MM.1S (cell line): ENCODE results near the gene PARP15.

ENCODE experiments used
- EZH2 ChIP-seq: fragments of 300-600 bp; sonication (generic); optimal IDR thresholded peaks from 2 replicates; pipeline ENCODE3; 2017; ENCODE audit warnings: low read depth, mild to moderate bottlenecking, antibody characterized with exemption, low read length, mixed read lengths
- TF ChIP-seq, protein P1 (sequence below): fragments of 300-600 bp; sonication (generic); IDR thresholded peaks from 2 replicates; pipeline ENCODE4 v1.5.1; 2016; ENCODE audit warnings: antibody characterized with exemption, low read length, mixed read lengths

- no peak for TF ChIP-seq EZH2
- TF ChIP-seq, protein P1, sequence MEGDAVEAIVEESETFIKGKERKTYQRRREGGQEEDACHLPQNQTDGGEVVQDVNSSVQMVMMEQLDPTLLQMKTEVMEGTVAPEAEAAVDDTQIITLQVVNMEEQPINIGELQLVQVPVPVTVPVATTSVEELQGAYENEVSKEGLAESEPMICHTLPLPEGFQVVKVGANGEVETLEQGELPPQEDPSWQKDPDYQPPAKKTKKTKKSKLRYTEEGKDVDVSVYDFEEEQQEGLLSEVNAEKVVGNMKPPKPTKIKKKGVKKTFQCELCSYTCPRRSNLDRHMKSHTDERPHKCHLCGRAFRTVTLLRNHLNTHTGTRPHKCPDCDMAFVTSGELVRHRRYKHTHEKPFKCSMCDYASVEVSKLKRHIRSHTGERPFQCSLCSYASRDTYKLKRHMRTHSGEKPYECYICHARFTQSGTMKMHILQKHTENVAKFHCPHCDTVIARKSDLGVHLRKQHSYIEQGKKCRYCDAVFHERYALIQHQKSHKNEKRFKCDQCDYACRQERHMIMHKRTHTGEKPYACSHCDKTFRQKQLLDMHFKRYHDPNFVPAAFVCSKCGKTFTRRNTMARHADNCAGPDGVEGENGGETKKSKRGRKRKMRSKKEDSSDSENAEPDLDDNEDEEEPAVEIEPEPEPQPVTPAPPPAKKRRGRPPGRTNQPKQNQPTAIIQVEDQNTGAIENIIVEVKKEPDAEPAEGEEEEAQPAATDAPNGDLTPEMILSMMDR: no peak
Measured at GRCh38 chr3:122628567-122628966, 51.1 kb downstream of the PARP15 start.
